ENCODE data around the gene ARHGAP45. TPM values are rescaled to one million over a fixed set of nuclear protein-coding genes. Genes with fewer than 3 reads are reported as not detected.

ARHGAP45 gene
- total and polyA plus RNA-seq, 2 experiments from 2014 or later: 24.7 to 71.8 TPM

GRCh38 chr19:1110809-1111640 lies 44.1 kb downstream of the ARHGAP45 start:
- 0 out of 2 replicates have a peak, but pooled peaks cover 10% of the 10 kb centered on the region for H3F3A ChIP-seq (replicated peaks; ENCODE audit: low read depth)
- ATAC-seq (no peak), DNase-seq (ENCODE audit: low spot score) (no peak)
- no peak overlapping the region for H3K4me3 ChIP-seq
- Mint-ChIP-seq H3K9me3 (no peaks in the 10 kb centered on the region), H3K4me1 (peaks cover 6% of the 10 kb centered on the region; the same call in 1 of the 3 replicates), H3K36me3 (ENCODE audit: low read depth) (peaks cover 6% of the 10 kb centered on the region), H3K27ac (no peak overlapping the region), H3K4me3 (no peak overlapping the region), H3K27me3 (ENCODE audit: insufficient read depth, low read depth, poor library complexity) (peaks cover 12% of the 10 kb centered on the region)
- H4K20me1 ChIP-seq (replicated peaks; ENCODE audit: insufficient read depth): no peaks in the 10 kb centered on the region; the same call in 1 of the 2 replicates
- H3K27me3 ChIP-seq (ENCODE audit: insufficient read depth): no peaks in the 10 kb centered on the region
- no peak overlapping the region for H2AFZ ChIP-seq
- TF ChIP-seq STAT1 (IDR thresholded peaks at IDR 0.05; ENCODE audit: unreplicated experiment) (no peak), CTCF (conservative IDR thresholded peaks at IDR 0.05; ENCODE audit: low read depth in 2 of 2) (no peak), ZNF114 (CRISPR knock-in tag; IDR thresholded peaks at IDR 0.05) (no peak), REST (IDR thresholded peaks at IDR 0.05; ENCODE audit: unreplicated experiment) (no peak), JUNB (IDR thresholded peaks at IDR 0.05; ENCODE audit: unreplicated experiment) (no peak), ZNF331 (CRISPR knock-in tag; IDR thresholded peaks at IDR 0.05; ENCODE audit: low read depth) (no peak), CREB1 (CRISPR knock-in tag; IDR thresholded peaks at IDR 0.05; ENCODE audit: low read depth) (no peak), ETS1 (IDR thresholded peaks at IDR 0.05) (no peak), EZH2phosphoT487 (IDR thresholded peaks at IDR 0.05; ENCODE audit: unreplicated experiment) (no peak), POLR2AphosphoS5 (IDR thresholded peaks at IDR 0.05; ENCODE audit: low read depth) (no peak), ZNF462 (CRISPR knock-in tag; IDR thresholded peaks at IDR 0.05) (no peak), EZH2 (IDR thresholded peaks at IDR 0.05; ENCODE audit: low read depth, unreplicated experiment) (no peak), NANOG (IDR thresholded peaks at IDR 0.05; ENCODE audit: borderline replicate concordance) (no peak)
- H3K27ac ChIP-seq (ENCODE audit: low read depth): no peak overlapping the region
- 0 out of 2 replicates have a peak, but pooled peaks cover 3% of the 10 kb centered on the region for H3K36me3 ChIP-seq (ENCODE audit: insufficient read depth)
- H3K4me2 ChIP-seq: no peak overlapping the region
- H3K9me2 ChIP-seq (ENCODE audit: insufficient read depth): no peaks in the 10 kb centered on the region
- no peaks in the 10 kb centered on the region for H3K79me2 ChIP-seq (replicated peaks; ENCODE audit: insufficient read depth)
- no peaks in the 10 kb centered on the region for H3K4me1 ChIP-seq (ENCODE audit: insufficient read depth)
